Smooth muscle cell (in vitro differentiated cells): ENCODE measurements around the gene MIF4GD. TPM values are rescaled to one million over a fixed set of nuclear protein-coding genes. Genes with fewer than 3 reads are reported as not detected.

Source experiments
- DNase-seq: peaks from one replicate; lab custom pipeline; 2025; ENCODE audit not compliant: unreplicated experiment; lab: John Stamatoyannopoulos, UW
- H2AFZ ChIP-seq: fragments of 200-600 bp; sonication (generic); 2 replicates; pipeline ENCODE4 v1.6.0; 2016; ENCODE audit warnings: antibody characterized with exemption, low read depth, mild to moderate bottlenecking
- H3F3A ChIP-seq: fragments of 200-600 bp; sonication (generic); 2 replicates; pipeline ENCODE4 v1.6.0; 2017; ENCODE audit warnings: antibody characterized with exemption, low read depth
- H3K27ac ChIP-seq: fragments of 200-600 bp; sonication (generic); 2 replicates; pipeline ENCODE4 v1.5.1; 2016; ENCODE audit warnings: low read depth, mild to moderate bottlenecking
- H3K27me3 ChIP-seq: fragments of 200-600 bp; sonication (generic); 2 replicates; pipeline ENCODE4 v1.6.1; 2016; ENCODE audit warnings: low read depth, mild to moderate bottlenecking
- H3K36me3 ChIP-seq: fragments of 200-600 bp; sonication (generic); 2 replicates; pipeline ENCODE4 v1.5.1; 2016; ENCODE audit warnings: low read depth
- H3K4me1 ChIP-seq: fragments of 200-600 bp; sonication (generic); 2 replicates; pipeline ENCODE4 v1.5.1; 2016; ENCODE audit warnings: low read depth
- H3K4me2 ChIP-seq: fragments of 200-600 bp; sonication (generic); 2 replicates; pipeline ENCODE4 v1.6.0; 2016; ENCODE audit warnings: mild to moderate bottlenecking
- H3K4me3 ChIP-seq: fragments of 200-600 bp; sonication (generic); 2 replicates; pipeline ENCODE4 v1.5.1; 2016; ENCODE audit warnings: mild to moderate bottlenecking
- H3K79me2 ChIP-seq: fragments of 200-600 bp; sonication (generic); 2 replicates; pipeline ENCODE4 v1.6.0; 2016; ENCODE audit warnings: low read depth, mild to moderate bottlenecking
- H3K9ac ChIP-seq: fragments of 200-600 bp; sonication (generic); 2 replicates; pipeline ENCODE4 v1.6.0; 2016; ENCODE audit warnings: low read depth
- H3K9me3 ChIP-seq: fragments of 200-600 bp; sonication (generic); replicated peaks from 2 replicates; pipeline ENCODE4 v1.5.1; 2016; ENCODE audit warnings: low read depth
- H4K20me1 ChIP-seq: fragments of 200-600 bp; sonication (generic); 2 replicates; pipeline ENCODE4 v1.6.0; 2016; ENCODE audit warnings: low read depth
- WGBS: methylation state at CpG from one replicate; pipeline ENCODE4 v1.1.7; 2016; ENCODE audit warnings: low lambda C conversion rate; 5-methylcytosine and 5-hydroxymethylcytosine counted together
- polyA plus RNA-seq: library from polyadenylated mRNA; unstranded; fragments of >200 nt; fragmentation: Nextera tagmentation; extraction: Ambion mirVana; gene quantifications from 2 replicates; pipeline ENCODE4 v1.2.1, GENCODE V29; 2016
- total RNA-seq: library from RNA; depleted of rRNA; stranded (reverse); fragments of >200 nt; gene quantifications from 2 replicates; pipeline ENCODE4 v1.2.3, GENCODE V29; 2014
- TF ChIP-seq, protein P1 (sequence below): fragments of 200-600 bp; sonication (generic); IDR thresholded peaks from 2 replicates; pipeline ENCODE4 v1.5.1; 2017; ENCODE audit warnings: borderline replicate concordance, mild to moderate bottlenecking, antibody characterized with exemption; ENCODE audit not compliant: insufficient read depth, poor library complexity, severe bottlenecking

Gene MIF4GD
- total and polyA plus RNA-seq, 2 experiments from 2014 or later = 5.3 to 17.0 TPM

DNA sequence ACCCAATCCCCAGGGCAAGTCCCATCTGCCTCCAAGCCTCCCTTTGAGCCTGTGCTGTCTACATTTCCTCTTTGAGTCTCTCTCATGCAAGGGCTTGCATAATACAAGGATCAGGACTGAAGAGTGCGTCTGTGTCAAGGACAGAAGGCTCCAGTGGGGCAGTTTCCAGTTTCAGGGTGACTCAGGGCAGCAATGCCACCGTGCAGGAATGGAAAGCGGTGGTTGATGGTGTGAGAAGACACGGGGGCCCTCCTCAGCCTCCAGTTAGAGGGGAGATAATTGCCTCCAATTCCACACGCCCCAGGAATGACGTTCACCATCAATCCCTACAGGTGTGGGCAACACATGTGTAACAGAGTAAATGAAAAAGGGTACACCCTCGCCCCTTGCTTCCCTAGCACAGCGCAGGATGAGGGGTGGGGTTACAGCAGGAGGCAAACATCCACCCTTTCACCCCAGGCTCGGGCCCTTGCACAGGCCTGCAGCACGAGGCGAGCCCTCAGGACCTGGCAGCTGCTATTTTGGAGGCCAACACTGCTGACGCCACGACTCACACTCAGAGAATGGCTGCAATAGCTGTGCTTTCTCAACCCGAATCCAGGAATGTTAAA lies 43.0 kb upstream of the MIF4GD start:
- no peak overlapping the region for H2AFZ ChIP-seq
- H3K4me1 ChIP-seq = no peaks in the 10 kb centered on the region
- 82% methylated on average over 14 of the region's 14 CpGs for WGBS
- no peaks in the 10 kb centered on the region for H3F3A ChIP-seq
- no peaks in the 10 kb centered on the region for H4K20me1 ChIP-seq
- no peaks in the 10 kb centered on the region for H3K27me3 ChIP-seq
- H3K36me3 ChIP-seq = no peaks in the 10 kb centered on the region
- no peak overlapping the region for H3K4me3 ChIP-seq
- H3K9me3 ChIP-seq = no peaks in the 10 kb centered on the region
- no peak overlapping the region for H3K4me2 ChIP-seq
- H3K79me2 ChIP-seq = no peaks in the 10 kb centered on the region
- no peak overlapping the region for H3K9ac ChIP-seq
- no peak for DNase-seq
- TF ChIP-seq, protein P1, sequence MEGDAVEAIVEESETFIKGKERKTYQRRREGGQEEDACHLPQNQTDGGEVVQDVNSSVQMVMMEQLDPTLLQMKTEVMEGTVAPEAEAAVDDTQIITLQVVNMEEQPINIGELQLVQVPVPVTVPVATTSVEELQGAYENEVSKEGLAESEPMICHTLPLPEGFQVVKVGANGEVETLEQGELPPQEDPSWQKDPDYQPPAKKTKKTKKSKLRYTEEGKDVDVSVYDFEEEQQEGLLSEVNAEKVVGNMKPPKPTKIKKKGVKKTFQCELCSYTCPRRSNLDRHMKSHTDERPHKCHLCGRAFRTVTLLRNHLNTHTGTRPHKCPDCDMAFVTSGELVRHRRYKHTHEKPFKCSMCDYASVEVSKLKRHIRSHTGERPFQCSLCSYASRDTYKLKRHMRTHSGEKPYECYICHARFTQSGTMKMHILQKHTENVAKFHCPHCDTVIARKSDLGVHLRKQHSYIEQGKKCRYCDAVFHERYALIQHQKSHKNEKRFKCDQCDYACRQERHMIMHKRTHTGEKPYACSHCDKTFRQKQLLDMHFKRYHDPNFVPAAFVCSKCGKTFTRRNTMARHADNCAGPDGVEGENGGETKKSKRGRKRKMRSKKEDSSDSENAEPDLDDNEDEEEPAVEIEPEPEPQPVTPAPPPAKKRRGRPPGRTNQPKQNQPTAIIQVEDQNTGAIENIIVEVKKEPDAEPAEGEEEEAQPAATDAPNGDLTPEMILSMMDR = no peak
- no peak overlapping the region for H3K27ac ChIP-seq

DNA sequence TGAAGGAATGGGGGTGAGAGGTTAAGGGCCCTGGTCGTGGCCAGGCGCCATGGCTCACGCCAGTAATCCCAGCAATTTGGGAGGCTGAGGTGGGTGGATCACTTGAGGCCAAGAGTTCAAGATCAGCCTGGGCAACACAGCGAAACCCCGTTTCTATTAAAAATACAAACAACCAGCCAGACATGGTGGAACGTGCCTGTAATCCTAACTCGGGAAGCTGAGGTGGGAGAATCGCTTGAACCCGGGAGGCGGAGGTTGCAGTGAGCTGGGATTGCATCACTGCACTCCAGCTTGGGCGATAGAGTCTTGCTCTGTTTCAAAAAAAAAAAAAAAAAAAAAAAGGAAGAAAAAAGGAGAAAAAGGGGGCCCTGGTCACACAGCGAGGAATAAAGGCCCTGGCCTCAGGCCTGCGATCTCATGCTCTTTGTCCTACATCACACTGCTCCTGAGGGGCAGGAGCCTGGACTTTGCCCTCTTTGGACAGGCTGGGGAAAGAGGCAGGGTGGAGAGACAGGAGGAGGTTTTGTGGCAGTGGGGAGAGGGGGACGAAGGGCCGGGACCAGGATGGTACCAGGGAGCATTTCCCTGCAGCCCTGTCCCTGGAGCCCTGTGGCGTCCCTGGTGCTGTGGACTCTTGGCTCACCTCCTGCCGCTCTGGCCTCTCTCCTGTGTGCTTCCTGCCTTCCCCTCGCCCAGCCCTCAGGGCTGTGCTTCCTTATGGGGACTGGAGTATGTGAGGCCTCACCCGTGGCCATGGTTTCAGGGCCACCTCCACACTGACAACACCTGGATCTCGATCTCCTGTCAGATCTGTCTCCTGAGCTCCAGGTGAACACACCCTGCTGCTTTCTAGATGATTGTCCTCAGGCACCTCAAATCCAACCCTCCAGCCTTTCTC lies 38.0 kb upstream of the MIF4GD start:
- Histone ChIP-seq H3K4me1 (no peaks in the 10 kb centered on the region), H3K9me3 (no peaks in the 10 kb centered on the region), H3K79me2 (no peaks in the 10 kb centered on the region), H2AFZ (no peak overlapping the region), H3K36me3 (no peaks in the 10 kb centered on the region), H3K27ac (no peak overlapping the region), H3K4me3 (no peak overlapping the region), H3F3A (no peaks in the 10 kb centered on the region), H3K27me3 (no peaks in the 10 kb centered on the region), H3K9ac (no peak overlapping the region), H4K20me1 (no peaks in the 10 kb centered on the region), H3K4me2 (no peak overlapping the region)
- TF ChIP-seq, protein P1 = no peak
- WGBS = 82% methylated on average over 20 of the region's 20 CpGs
- DNase-seq = no peak

DNA sequence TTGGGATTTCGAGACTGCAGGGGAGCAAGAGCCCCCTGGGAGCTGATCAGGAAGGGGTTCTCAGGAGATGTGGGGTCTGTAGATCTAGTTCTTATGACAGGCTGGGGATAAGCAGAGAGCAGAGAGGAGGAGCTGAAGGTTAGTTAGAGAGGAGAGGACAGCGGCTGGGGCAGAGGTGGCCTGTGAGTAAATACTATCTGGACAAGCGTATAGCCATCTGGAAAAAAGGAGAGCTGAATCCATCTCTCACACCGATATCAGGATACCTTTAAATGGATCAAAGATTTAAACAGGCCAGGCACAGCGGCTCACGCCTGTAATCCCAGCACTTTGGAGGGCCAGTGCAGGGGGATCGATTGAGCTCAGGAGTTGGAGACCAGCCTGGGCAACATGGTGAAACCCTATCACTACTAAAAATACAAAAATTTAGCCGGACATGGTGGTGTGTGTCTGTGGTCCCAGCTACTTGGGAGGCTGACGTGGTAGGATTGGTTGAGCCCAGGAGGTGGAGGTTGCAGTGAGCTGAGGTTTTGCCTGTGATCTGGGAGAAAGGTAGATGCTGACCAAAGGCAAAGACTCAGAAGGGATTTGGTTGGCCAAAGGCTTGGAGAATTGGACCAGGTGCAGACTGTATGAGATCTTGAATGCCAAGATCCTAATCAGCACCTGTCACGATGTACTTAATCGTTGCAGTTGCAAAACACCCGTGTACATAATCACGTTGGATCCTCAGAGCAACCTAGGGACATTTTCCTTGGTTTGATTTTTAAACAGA lies 37.1 kb upstream of the MIF4GD start:
- H3K36me3 ChIP-seq = no peaks in the 10 kb centered on the region
- no peaks in the 10 kb centered on the region for H3F3A ChIP-seq
- TF ChIP-seq, protein P1 = no peak
- no peak overlapping the region for H3K9ac ChIP-seq
- H3K4me1 ChIP-seq = no peaks in the 10 kb centered on the region
- H3K27ac ChIP-seq = no peak overlapping the region
- 92% methylated on average over 12 of the region's 13 CpGs for WGBS
- no peaks in the 10 kb centered on the region for H4K20me1 ChIP-seq
- H3K27me3 ChIP-seq = no peaks in the 10 kb centered on the region
- no peaks in the 10 kb centered on the region for H3K79me2 ChIP-seq
- no peak overlapping the region for H3K4me2 ChIP-seq
- no peaks in the 10 kb centered on the region for H3K9me3 ChIP-seq
- no peak overlapping the region for H2AFZ ChIP-seq
- H3K4me3 ChIP-seq = no peak overlapping the region
- no peak for DNase-seq
